Prostate gland (tissue), 2 donors: ENCODE results near the gene CNTN5. TPM values are rescaled to one million over a fixed set of nuclear protein-coding genes. Genes with fewer than 3 reads are reported as not detected.

Experiments used
- DNase-seq: peaks from one replicate; pipeline ENCODE4 v3.0.0-alpha.2; 2019; ENCODE audit warnings: low spot score
- H3K27ac ChIP-seq, 2 donors: fragments of 200-600 bp; sonication (generic); 2 replicates each; pipeline ENCODE4 v1.5.1; 2017 to 2019
- H3K27me3 ChIP-seq: fragments of 200-600 bp; sonication (generic); replicated peaks from 2 replicates; pipeline ENCODE4 v1.5.1; 2019; ENCODE audit not compliant: insufficient read depth
- H3K36me3 ChIP-seq, 2 donors: fragments of 200-600 bp; sonication (generic); 1 replicate in 1 of 2; 2 replicates in 1 of 2; pipeline versions ENCODE4 v1.5.1 to v1.8.1; 2017 to 2019
- H3K4me1 ChIP-seq: fragments of 200-600 bp; sonication (generic); replicated peaks from 2 replicates; pipeline ENCODE4 v1.5.1; 2019
- H3K4me3 ChIP-seq, 2 donors: fragments of 200-600 bp; sonication (generic); 2 replicates each; pipeline ENCODE4 v1.5.1; 2017 to 2019
- H3K9me3 ChIP-seq: fragments of 200-600 bp; sonication (generic); 2 replicates; pipeline ENCODE4 v1.5.1; 2017
- POLR2A ChIP-seq: fragments of 450-650 bp; IDR thresholded peaks from one replicate; pipeline ENCODE4 v1.6.1; 2016; ENCODE audit warnings: antibody characterized with exemption, mild to moderate bottlenecking
- POLR2AphosphoS5 ChIP-seq: sonication (generic); formaldehyde crosslinking; IDR thresholded peaks from one replicate; pipeline ENCODE4 v1.6.1; 2017; ENCODE audit warnings: antibody characterized with exemption
- WGBS: methylation state at CpG from one replicate; pipeline ENCODE4 v1.1.5; 2018; 5-methylcytosine and 5-hydroxymethylcytosine counted together
- intact Hi-C: fragments of 100-400 bp; cut with DNase I; formaldehyde crosslinking; loops from one replicate; pipeline ENCODE4 v1.14.2; 2022
- total RNA-seq, 2 donors: library from RNA; depleted of rRNA; stranded (reverse); fragments of >200 nt; gene quantifications; one replicate each; pipeline ENCODE4 v1.1.0, GENCODE V29; 2016
- TF ChIP-seq, protein P1 (sequence below), 4 experiments: fragments of 200-600 bp in 2 of 4; fragments of 450-650 bp in 2 of 4; sonication (generic) in 2 of 4; IDR thresholded peaks; 1 replicate in 3 of 4; 2 replicates in 1 of 4; pipeline ENCODE4 v1.5.1; 2016 to 2019; ENCODE audit warnings: antibody characterized with exemption in 4 of 4, mild to moderate bottlenecking in 2 of 4, moderate library complexity in 2 of 4

Gene CNTN5
- total RNA-seq, 2 donors from 2014 or later, result 1.0 TPM; not detected in 1

DNA sequence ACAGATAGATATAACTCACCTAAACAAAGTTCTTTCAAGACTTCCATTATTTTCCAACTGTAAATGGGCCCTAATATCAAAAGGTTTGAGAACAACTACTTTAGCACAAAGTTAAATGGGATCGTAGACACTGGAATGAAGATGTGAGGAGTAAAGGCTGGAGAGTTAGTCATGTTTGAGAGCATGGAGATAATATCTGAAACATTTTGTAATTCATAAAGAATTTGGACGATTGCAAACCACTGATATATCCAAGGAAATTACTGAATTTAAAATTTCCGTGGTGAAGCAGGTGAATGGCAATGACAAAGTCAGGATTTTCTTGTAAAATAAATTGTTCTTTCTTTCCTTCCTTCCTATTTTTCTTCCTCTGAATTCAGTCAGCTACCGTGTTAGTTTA, 564.9 kb downstream of the CNTN5 start:
- Histone ChIP-seq H3K36me3 (no peaks in the 10 kb centered on the region), H3K4me3 (no peak overlapping the region), H3K27ac (no peak overlapping the region), H3K9me3 (no peaks in the 10 kb centered on the region), H3K27me3 (no peaks in the 10 kb centered on the region), H3K4me1 (no peaks in the 10 kb centered on the region)
- WGBS, result 25% methylated on average over 4 of the region's 4 CpGs
- intact Hi-C loops, result no loop called here
- DNase-seq, result no peak
- no peak for TF ChIP-seq POLR2AphosphoS5
- TF ChIP-seq, protein P1, sequence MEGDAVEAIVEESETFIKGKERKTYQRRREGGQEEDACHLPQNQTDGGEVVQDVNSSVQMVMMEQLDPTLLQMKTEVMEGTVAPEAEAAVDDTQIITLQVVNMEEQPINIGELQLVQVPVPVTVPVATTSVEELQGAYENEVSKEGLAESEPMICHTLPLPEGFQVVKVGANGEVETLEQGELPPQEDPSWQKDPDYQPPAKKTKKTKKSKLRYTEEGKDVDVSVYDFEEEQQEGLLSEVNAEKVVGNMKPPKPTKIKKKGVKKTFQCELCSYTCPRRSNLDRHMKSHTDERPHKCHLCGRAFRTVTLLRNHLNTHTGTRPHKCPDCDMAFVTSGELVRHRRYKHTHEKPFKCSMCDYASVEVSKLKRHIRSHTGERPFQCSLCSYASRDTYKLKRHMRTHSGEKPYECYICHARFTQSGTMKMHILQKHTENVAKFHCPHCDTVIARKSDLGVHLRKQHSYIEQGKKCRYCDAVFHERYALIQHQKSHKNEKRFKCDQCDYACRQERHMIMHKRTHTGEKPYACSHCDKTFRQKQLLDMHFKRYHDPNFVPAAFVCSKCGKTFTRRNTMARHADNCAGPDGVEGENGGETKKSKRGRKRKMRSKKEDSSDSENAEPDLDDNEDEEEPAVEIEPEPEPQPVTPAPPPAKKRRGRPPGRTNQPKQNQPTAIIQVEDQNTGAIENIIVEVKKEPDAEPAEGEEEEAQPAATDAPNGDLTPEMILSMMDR (IDR thresholded peaks at IDR 0.05), result no peak
- no peak for TF ChIP-seq POLR2A

DNA sequence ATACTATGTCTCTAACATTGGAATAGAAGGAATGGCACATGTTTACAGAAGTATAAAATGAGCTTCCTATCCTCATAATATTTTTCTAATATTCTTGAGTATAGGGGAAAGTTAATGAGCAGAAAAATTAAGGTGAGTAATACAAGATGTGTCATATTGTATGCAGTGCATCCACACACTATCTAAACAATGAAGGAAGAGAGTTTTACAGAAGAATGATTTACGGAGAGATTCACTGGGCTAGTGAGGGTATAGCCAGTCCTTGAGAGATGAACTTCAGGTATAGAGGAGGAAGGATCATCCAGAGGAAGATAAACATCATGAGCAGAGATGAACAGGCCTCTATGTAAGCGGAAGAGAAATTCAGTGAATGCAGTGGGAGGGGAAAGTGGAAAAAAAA, 569.0 kb downstream of the CNTN5 start:
- Histone ChIP-seq H3K4me1 (no peaks in the 10 kb centered on the region), H3K27ac (no peak overlapping the region), H3K27me3 (no peaks in the 10 kb centered on the region), H3K9me3 (no peaks in the 10 kb centered on the region), H3K4me3 (no peak overlapping the region), H3K36me3 (no peaks in the 10 kb centered on the region)
- no peak for TF ChIP-seq POLR2AphosphoS5
- no peak for TF ChIP-seq POLR2A
- TF ChIP-seq, protein P1 (IDR thresholded peaks at IDR 0.05), result no peak
- no peak for DNase-seq
- 55% methylated on average over 2 of the region's 2 CpGs for WGBS
- intact Hi-C loops, result no loop called here

DNA sequence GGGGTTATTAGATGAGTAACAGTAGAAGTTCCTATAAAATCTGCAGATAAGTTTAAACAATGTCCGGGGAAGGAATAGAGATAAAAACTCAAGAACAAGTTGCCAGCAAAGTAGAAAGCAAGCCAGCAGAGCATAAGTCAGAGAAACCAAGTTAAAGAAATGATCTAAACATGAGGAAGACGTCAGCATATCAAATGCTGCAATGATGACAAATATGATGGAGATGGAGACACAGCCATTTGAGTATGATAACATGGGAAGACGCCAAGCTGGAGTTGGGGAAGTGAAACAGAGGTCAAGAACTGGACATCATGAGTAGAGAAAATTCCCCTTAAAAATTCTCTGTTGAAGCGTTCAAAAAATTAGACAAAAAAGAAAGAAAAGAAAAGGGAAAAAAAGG, 571.5 kb downstream of the CNTN5 start:
- 45% methylated on average over 4 of the region's 4 CpGs for WGBS
- H3K9me3 ChIP-seq, result no peaks in the 10 kb centered on the region
- H3K4me3 ChIP-seq, result no peak overlapping the region
- no peaks in the 10 kb centered on the region for H3K36me3 ChIP-seq
- TF ChIP-seq, protein P1 (IDR thresholded peaks at IDR 0.05), result no peak
- TF ChIP-seq POLR2AphosphoS5 (no peak), POLR2A (no peak)
- no peaks in the 10 kb centered on the region for H3K27me3 ChIP-seq
- intact Hi-C loops, result no loop called here
- DNase-seq, result no peak
- no peak overlapping the region for H3K27ac ChIP-seq
- H3K4me1 ChIP-seq, result no peaks in the 10 kb centered on the region

DNA sequence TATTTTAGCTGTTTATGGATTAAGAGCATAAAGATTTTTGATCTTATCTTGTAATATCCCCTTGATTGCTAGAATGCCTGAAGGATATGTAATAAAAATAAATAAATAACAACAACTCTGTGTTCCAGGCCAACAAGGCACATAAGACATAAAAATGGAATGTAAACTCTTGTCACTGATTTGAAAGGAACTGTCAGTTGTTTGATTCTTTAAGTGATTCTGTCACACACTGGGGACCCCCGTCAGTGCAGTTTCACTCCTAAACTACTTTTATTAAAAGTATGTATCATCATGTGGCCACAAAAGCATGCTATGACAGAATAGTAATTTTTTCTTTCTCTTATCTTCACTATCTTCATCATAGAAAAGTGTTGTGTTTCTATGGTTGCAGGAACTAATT, 572.4 kb downstream of the CNTN5 start:
- Histone ChIP-seq H3K27ac (no peak overlapping the region), H3K4me3 (no peak overlapping the region), H3K9me3 (no peaks in the 10 kb centered on the region), H3K27me3 (no peaks in the 10 kb centered on the region), H3K36me3 (no peaks in the 10 kb centered on the region), H3K4me1 (no peaks in the 10 kb centered on the region)
- intact Hi-C loops, result no loop called here
- DNase-seq, result no peak
- TF ChIP-seq, protein P1 (IDR thresholded peaks at IDR 0.05), result no peak
- no peak for TF ChIP-seq POLR2AphosphoS5
- TF ChIP-seq POLR2A, result no peak
- WGBS, result 65% methylated on average over 1 of the region's 1 CpG

DNA sequence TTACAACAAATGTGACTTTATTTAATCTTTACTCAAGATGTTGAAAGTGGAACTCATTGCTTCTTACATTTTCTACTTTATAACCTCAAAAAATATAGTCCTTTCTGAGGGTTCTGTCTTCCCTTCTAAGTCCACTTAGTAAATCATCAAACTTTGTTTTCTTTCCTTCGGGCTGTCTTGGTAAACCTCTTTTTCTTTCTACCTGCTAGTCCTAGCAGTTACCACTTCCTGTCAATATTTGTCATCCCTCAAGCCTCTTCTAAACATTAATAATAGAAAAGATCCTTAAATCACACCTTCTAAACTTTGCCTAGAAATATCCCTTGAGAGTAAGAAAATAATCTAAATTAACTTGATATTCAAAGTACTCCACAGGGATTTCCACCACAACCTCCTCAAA, 580.4 kb downstream of the CNTN5 start:
- no peak for DNase-seq
- WGBS, result 75% methylated on average over 1 of the region's 1 CpG
- TF ChIP-seq POLR2AphosphoS5 (no peak), POLR2A (no peak)
- TF ChIP-seq, protein P1 (IDR thresholded peaks at IDR 0.05), result no peak
- intact Hi-C loops, result no loop called here
- no peak overlapping the region for H3K27ac ChIP-seq
- H3K27me3 ChIP-seq, result no peaks in the 10 kb centered on the region
- no peaks in the 10 kb centered on the region for H3K36me3 ChIP-seq
- no peaks in the 10 kb centered on the region for H3K9me3 ChIP-seq
- H3K4me1 ChIP-seq, result no peaks in the 10 kb centered on the region
- no peak overlapping the region for H3K4me3 ChIP-seq
